ENCODE measurements around the gene SMPDL3A.

The SMPDL3A gene

GRCh38 chr6:122799916-122800686, 11.0 kb downstream of the SMPDL3A start:
- DNase-seq (ENCODE audit: low read depth, low spot score) = no peak
- no peak overlapping the region for H3K4me3 ChIP-seq (ENCODE audit: low read length)

DNA sequence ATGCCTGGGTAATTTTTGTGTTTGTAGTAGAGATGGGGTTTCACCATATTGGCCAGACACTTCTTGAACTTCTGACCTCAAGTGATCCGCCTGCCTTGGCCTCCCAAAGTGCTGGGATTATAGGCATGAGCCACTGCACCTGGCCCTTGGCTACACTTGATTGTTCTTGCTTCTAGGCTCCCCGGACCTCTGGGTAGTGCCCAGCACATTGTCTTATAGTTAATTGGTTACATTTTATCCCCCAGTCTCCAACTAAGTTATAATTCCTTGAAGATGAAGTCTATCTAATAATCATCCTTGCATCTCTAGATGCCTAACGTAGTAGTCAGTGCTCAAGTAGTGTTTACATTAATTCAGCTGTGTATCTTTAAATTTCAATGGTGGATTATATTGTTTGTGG, 11.8 kb downstream of the SMPDL3A start:
- DNase-seq (ENCODE audit: low read depth, low spot score) = no peak
- no peak overlapping the region for H3K4me3 ChIP-seq (ENCODE audit: low read length)

GRCh38 chr6:122801397-122801796, 12.3 kb downstream of the SMPDL3A start:
- no peak overlapping the region for H3K4me3 ChIP-seq (ENCODE audit: low read length)
- no peak for DNase-seq (ENCODE audit: low read depth, low spot score)

DNA sequence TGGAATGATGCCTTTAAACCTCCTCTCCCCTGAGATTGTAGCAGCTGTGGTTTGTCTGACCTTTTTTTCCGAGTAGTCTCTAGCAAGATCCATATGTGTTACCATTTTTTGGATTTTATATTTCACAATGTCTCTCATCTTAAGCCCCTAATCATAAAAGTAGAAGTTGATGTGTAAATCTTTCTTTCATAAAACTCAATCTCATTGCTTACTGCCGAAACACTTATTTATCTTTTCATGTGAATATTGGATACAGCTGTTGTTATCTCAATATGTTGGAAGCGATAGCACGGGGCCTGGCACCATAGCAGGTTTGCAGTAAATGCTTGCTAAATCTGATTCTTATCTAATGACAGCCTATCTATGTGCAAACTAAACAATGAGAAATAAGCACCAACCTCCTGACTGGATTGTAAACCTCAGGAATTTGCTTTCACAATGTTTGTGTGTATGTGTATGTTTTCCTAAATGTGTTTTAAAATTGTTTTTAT, 14.2 kb downstream of the SMPDL3A start:
- no peak overlapping the region for H3K4me3 ChIP-seq (ENCODE audit: low read length)

DNA sequence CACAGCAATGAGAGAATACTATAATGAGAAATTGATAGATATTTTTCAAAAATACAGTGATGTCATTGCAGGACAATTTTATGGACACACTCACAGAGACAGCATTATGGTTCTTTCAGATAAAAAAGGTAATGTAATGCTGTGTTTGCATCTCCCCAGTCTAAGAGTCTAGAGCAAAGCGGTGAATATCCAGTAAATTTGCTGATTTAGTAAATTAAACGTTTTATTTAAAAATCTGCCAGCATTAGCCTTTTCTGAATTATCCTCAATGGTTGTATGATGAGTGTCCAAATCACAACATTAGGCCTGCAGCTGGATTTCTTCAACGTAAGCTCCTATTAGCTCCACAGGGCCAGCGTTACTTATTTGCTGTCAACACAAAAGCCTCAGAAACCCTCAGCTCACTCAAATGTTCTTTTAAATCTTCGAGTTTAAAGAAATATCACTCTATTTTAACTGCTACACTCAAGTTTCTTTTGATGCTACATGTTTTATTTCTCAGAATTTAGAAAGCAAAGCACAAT, 16.0 kb downstream of the SMPDL3A start:
- DNase-seq (ENCODE audit: low read depth, low spot score) = no peak

More for the DNA sequence above, 14.2 kb downstream of the SMPDL3A start:
- DNase-seq (ENCODE audit: low read depth, low spot score) = no peak

GRCh38 chr6:122806291-122806690, 17.2 kb downstream of the SMPDL3A start:
- DNase-seq (ENCODE audit: low read depth, low spot score) = no peak
- H3K4me3 ChIP-seq (ENCODE audit: low read length) = no peak overlapping the region

More for the DNA sequence above, 16.0 kb downstream of the SMPDL3A start:
- no peak overlapping the region for H3K4me3 ChIP-seq (ENCODE audit: low read length)

GRCh38 chr6:122808121-122808885, 19.2 kb downstream of the SMPDL3A start:
- H3K4me3 ChIP-seq (ENCODE audit: low read length) = no peak overlapping the region
- no peak for DNase-seq (ENCODE audit: low read depth, low spot score)

GRCh38 chr6:122809001-122809400, 19.9 kb downstream of the SMPDL3A start:
- DNase-seq (ENCODE audit: low read depth, low spot score) = no peak
- H3K4me3 ChIP-seq (ENCODE audit: low read length) = no peak overlapping the region

DNA sequence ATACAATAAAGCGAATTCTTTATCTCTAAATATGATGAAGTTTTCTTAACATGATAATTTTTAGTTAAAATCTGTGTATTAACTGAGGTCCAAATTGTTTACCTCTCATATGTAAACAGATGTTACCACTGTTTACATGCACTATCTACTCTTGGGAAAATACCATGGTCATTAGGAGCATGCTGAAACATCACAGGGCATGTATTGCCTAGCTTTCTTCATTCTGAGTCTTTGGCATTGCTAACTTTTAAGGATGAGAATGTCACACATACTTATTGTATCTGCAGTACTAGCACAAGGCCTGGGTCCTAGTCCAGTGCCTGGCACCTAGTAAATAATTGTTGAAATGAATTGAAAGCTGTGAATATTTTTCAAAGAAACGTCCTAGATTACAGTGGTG, 20.6 kb downstream of the SMPDL3A start:
- DNase-seq (ENCODE audit: low read depth, low spot score) = no peak
- no peak overlapping the region for H3K4me3 ChIP-seq (ENCODE audit: low read length)

- no peak for DNase-seq (ENCODE audit: low read depth, low spot score)
- no peak overlapping the region for H3K4me3 ChIP-seq (ENCODE audit: low read length)
Measured at GRCh38 chr6:122810189-122810588, 21.1 kb downstream of the SMPDL3A start.

- DNase-seq (ENCODE audit: low read depth, low spot score) = no peak
- no peak overlapping the region for H3K4me3 ChIP-seq (ENCODE audit: low read length)
Measured at GRCh38 chr6:122817358-122817757, 28.3 kb downstream of the SMPDL3A start.

DNA sequence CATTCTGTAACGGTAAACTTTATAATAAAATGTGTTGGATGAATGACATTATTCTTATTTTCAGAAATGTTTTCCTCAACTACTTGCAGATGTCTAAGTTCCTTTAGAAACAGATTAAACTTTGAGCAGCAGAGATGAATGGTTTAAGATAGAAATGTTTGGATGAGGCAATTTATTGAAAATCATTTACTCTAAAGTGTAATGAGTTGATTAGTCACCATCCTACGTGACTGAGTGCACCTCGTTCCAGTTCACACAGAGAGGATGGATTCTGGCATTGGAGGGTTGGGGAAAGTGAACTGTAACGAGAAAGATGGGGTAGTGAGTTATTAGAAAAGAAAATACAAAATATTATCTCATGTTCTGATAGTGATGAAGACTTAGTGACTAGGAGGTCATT, 28.7 kb downstream of the SMPDL3A start:
- DNase-seq (ENCODE audit: low read depth, low spot score) = no peak
- H3K4me3 ChIP-seq (ENCODE audit: low read length) = no peak overlapping the region

DNA sequence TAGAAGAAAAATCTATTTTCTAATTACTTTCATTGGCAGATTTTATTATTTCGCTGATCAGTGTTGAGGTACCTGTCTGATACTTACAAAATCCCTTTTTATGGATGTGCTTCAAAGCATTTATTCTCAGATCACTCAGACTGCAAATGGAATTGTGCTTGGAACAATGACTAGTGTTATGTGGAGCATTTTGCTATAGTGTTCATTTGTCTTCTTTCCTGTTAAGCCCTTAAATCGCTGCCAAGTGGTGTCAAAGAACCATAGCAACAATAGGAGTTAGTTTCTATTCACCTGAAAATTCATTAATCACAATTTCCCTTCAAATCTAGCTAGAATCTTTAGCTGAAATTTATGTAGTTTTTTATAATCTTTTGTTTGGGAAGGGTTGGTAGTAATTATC, 29.8 kb downstream of the SMPDL3A start:
- DNase-seq (ENCODE audit: low read depth, low spot score) = no peak
- H3K4me3 ChIP-seq (ENCODE audit: low read length) = no peak overlapping the region

DNA sequence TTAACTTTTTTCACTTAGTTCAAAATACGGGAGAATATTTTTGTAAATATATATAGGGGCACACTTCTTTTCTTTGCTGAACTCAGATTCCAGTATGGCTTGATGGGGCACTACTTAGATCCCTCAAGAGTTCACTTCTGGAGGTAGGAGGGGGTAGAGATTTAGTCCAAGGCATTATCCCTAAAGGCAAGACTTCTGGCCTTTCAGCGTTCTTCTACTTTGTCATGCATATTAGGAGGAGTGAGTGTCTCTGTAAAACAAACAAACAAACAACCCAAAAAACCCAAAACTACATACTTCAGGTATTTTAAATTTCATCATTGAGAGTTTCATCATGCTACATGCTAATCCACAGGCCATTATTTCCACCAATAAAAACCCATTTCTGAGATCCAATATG, 32.0 kb downstream of the SMPDL3A start:
- DNase-seq (ENCODE audit: low read depth, low spot score) = no peak
- no peak overlapping the region for H3K4me3 ChIP-seq (ENCODE audit: low read length)

DNA sequence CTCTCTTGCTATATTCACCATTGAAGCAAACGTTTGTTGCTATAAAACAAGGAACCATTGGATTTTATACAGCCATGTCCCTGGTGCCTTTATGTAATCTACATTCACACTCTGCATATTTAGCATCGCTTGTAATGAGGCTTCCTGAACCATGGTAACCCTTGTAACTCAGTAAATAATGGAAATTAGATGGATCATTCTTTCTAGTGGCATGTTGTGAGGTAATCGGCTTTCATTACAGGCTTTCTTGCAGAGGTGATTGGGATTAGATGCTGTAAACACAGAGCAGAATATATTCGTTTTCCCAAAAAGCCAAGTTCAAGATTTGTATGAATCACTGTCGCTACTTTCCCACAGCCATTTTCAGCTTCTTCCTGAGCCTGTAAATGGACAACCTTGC, 36.1 kb downstream of the SMPDL3A start:
- H3K4me3 ChIP-seq (ENCODE audit: low read length) = no peak overlapping the region
- DNase-seq (ENCODE audit: low read depth, low spot score) = no peak

GRCh38 chr6:122829456-122829855, 40.4 kb downstream of the SMPDL3A start:
- H3K4me3 ChIP-seq (ENCODE audit: low read length) = no peak overlapping the region
- DNase-seq (ENCODE audit: low read depth, low spot score) = no peak

GRCh38 chr6:122831511-122831910, 42.5 kb downstream of the SMPDL3A start:
- no peak overlapping the region for H3K4me3 ChIP-seq (ENCODE audit: low read length)
- DNase-seq (ENCODE audit: low read depth, low spot score) = no peak

- no peak overlapping the region for H3K4me3 ChIP-seq (ENCODE audit: low read length)
- DNase-seq (ENCODE audit: low read depth, low spot score) = no peak
Measured at GRCh38 chr6:122832459-122832858, 43.4 kb downstream of the SMPDL3A start.

GRCh38 chr6:122833021-122833491, 44.0 kb downstream of the SMPDL3A start:
- H3K4me3 ChIP-seq (ENCODE audit: low read length) = no peak overlapping the region
- no peak for DNase-seq (ENCODE audit: low read depth, low spot score)
